ENCODE data around the gene KLK6.

Gene KLK6

DNA sequence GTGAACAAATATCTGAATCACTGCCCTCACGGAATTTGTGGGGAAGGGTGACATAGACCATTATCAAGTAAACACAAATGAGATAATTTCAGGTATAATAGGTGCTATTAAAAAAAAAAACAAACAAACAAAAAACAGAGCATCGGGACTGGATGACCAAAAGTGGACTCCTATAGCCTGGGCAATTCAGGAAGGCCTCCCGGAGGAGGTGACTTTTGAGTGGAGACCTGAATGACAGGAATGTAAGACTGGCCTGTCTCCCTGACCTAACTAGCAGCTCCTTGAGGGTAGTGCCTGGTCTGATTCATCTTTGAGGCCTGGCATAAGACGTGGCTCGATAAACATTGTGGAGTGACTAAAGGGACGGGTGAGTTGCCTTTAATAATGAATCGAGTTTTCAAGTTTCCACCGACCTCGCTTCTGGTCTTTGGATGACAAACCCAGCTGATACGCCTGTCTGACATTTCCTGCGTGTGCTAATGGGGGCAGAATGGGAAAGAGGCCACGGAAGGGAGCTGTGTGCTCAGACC lies 43.3 kb upstream of the KLK6 start:
- no peak for DNase-seq (ENCODE audit: low read depth, low spot score)
- CTCF ChIA-PET = interaction anchor here (1.3 kb wide), 1 partner anchor 8 kb away, joined by 8 read pairs; no protein-coding TSS in a partner anchor

DNA sequence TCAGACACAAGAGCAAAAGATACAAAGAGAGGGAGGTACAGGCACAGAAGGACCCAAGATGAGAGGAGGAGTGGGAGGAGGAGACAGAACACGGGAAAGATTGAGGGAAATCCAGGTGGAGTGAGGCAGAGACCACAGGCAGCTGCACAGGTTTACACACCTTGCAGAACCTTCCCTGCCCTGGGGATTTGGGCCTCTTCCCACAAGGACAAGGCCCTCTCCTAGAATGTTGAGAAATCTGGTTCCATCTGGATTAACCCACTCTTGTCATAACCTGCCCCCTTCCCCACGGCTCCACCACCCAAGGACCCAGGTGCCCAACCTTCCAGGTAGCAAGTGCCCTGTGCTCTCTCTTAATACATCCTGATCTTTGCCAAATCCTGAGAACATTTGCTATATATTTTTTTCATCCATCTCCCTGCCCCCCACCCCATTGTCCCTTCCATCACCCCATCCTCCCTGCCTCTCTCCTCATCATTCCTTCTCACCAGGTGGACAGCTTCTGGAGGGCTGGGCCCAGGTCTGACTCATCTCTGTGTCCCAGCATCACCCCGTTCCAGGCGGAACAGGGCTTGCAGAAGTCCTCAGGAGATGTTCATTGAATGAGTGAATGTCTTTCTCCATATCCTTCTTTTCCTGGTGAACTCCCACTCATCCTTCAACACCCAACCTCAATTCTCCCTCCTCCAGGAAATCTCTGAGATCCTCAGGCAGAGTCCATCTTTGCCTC lies 40.8 kb upstream of the KLK6 start:
- TF ChIP-seq, protein P1, sequence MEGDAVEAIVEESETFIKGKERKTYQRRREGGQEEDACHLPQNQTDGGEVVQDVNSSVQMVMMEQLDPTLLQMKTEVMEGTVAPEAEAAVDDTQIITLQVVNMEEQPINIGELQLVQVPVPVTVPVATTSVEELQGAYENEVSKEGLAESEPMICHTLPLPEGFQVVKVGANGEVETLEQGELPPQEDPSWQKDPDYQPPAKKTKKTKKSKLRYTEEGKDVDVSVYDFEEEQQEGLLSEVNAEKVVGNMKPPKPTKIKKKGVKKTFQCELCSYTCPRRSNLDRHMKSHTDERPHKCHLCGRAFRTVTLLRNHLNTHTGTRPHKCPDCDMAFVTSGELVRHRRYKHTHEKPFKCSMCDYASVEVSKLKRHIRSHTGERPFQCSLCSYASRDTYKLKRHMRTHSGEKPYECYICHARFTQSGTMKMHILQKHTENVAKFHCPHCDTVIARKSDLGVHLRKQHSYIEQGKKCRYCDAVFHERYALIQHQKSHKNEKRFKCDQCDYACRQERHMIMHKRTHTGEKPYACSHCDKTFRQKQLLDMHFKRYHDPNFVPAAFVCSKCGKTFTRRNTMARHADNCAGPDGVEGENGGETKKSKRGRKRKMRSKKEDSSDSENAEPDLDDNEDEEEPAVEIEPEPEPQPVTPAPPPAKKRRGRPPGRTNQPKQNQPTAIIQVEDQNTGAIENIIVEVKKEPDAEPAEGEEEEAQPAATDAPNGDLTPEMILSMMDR (IDR thresholded peaks at IDR 0.05; ENCODE audit: insufficient read depth, low read length, missing control alignments) = no peak
- POLR2A ChIA-PET = no interaction called here
- no peak overlapping the region for H3K4me3 ChIP-seq (ENCODE audit: low read depth, low read length)
- CTCF ChIA-PET = no interaction called here
- DNase-seq (ENCODE audit: low read depth, low spot score) = no peak

More for the DNA sequence above, 43.3 kb upstream of the KLK6 start:
- no peak overlapping the region for H3K4me3 ChIP-seq (ENCODE audit: low read depth, low read length)
- TF ChIP-seq, protein P1 (IDR thresholded peaks at IDR 0.05; ENCODE audit: insufficient read depth, low read length, missing control alignments) = no peak
- POLR2A ChIA-PET = no interaction called here

DNA sequence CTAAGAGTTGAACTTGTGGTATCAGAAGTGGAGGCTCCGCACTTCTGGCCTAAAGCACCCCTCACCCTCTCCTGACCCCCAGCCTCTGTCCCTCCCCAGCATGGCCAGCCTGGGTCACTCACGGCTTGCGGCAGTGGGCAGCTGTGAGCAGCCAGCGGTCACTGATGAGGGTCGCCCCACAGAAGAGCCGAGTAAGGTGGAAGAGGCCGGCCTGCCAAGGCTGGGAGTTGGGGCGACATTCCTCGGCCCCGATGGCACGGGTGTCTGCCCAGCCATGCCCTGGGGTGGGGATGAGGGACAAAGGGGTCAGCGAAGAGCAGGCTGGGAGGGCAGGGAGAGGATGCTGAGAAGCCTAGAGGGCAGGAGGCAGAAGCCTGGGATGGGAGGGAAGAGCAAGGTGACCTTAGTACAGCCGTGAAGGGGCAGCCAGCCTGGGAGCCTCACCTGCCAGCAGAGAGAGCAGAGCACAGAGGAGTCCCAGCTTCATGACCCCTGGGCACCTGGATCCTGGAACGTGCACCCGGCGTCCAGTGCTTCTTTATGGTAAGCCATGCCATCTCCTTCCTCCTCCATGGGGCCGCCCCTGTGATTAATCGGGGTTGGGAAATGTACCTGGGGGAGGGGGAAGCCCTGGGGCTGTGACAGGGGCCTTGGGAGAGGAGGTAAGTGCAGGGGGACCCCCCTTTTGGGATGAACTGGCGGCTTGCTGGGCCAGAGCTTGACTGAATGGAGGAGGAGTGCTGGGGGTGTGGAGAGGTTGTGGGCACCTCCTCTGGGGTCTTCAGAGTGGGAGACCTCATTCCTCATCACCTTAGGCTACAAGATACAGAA lies 39.9 kb upstream of the KLK6 start:
- DNase-seq (ENCODE audit: low read depth, low spot score) = no peak
- POLR2A ChIA-PET = no interaction called here
- TF ChIP-seq, protein P1 (IDR thresholded peaks at IDR 0.05; ENCODE audit: insufficient read depth, low read length, missing control alignments) = no peak
- H3K4me3 ChIP-seq (ENCODE audit: low read depth, low read length) = no peak overlapping the region
- CTCF ChIA-PET = no interaction called here

DNA sequence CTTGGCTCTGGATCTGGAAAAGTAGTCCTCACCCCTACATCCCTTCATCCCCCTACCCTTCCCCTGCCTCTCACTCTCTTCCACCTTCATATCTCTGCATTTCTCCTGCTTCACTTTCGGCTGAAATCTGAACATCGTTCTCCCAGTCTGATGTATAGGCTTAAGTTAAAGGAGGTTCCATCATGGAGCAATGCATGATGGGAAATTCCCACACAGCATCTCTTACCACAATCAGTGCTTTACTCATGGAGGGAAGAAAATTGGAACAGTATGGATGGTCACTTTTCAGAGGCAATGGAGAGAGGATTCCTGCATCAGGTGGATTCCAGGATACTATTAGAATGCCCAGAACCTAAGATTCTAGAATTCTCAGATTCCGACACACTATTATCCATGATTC lies 38.1 kb upstream of the KLK6 start:
- H3K4me3 ChIP-seq (ENCODE audit: low read depth, low read length) = no peak overlapping the region
- ChIA-PET CTCF (no interaction called here), POLR2A (no interaction called here)
- TF ChIP-seq, protein P1 (IDR thresholded peaks at IDR 0.05; ENCODE audit: insufficient read depth, low read length, missing control alignments) = no peak
- DNase-seq (ENCODE audit: low read depth, low spot score) = no peak

DNA sequence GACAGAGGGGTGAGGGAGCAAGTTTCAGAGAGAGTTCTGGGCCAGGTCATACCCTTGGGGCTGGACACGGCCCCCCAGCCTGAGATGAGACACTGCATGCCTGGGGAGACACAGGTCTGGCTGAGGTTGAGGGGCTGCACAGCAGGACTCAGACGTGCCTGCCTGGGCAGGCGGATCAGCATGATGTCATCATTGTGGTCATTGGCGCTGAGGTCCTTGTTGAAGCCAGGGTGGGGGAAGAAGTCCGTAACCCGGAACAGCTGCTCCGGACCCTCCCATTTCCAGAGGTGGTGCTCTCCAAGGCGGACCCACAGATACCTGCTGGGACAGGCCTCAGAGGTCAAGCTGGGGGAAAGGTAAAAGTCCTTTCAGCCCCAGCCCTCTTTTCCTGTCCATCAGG lies 37.0 kb upstream of the KLK6 start:
- H3K4me3 ChIP-seq (ENCODE audit: low read depth, low read length) = no peak overlapping the region
- DNase-seq (ENCODE audit: low read depth, low spot score) = no peak
- POLR2A ChIA-PET = no interaction called here
- TF ChIP-seq, protein P1 (IDR thresholded peaks at IDR 0.05; ENCODE audit: insufficient read depth, low read length, missing control alignments) = no peak
- CTCF ChIA-PET = no interaction called here

DNA sequence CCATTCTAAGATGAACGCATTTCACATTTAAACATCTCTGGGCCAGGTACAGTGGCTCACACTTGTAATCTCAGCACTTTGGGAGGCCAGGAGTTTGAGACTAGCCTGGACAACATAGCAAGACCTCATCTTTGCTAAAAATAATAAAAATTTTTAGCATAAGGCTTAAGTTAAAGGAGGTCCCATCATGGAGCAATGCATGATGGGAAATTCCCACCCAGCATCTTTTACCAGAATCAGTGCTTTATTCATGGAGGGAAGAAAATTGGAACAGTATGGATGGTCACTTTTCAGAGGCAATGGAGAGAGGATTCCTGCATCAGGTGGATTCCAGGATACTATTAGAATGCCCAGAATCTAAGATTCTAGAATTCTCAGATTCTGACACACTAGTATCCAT lies 35.9 kb upstream of the KLK6 start:
- POLR2A ChIA-PET = no interaction called here
- TF ChIP-seq, protein P1 (IDR thresholded peaks at IDR 0.05; ENCODE audit: insufficient read depth, low read length, missing control alignments) = no peak
- CTCF ChIA-PET = no interaction called here
- no peak overlapping the region for H3K4me3 ChIP-seq (ENCODE audit: low read depth, low read length)
- no peak for DNase-seq (ENCODE audit: low read depth, low spot score)
